GM13976 (cell line): ENCODE results near the gene LARP1.

Experiments used
- DNase-seq: peaks from one replicate; pipeline ENCODE4 v3.0.0; 2012; ENCODE audit warnings: low spot score
- in situ Hi-C: fragments of 300-500 bp; cut with MboI; formaldehyde crosslinking; loops from one replicate; pipeline ENCODE4 v1.12.0; 2022; ENCODE audit warnings: low sequenced_read_pairs, mixed read lengths, inconsistent platforms; ENCODE audit not compliant: unreplicated experiment
- TF ChIP-seq, protein P1 (sequence below): IDR thresholded peaks from 2 replicates; pipeline ENCODE4 v1.5.1; 2012; ENCODE audit warnings: borderline replicate concordance, mild to moderate bottlenecking; ENCODE audit not compliant: insufficient read depth; ENCODE audit errors: extremely low read depth, missing control alignments, control extremely low read depth

Gene LARP1

DNA sequence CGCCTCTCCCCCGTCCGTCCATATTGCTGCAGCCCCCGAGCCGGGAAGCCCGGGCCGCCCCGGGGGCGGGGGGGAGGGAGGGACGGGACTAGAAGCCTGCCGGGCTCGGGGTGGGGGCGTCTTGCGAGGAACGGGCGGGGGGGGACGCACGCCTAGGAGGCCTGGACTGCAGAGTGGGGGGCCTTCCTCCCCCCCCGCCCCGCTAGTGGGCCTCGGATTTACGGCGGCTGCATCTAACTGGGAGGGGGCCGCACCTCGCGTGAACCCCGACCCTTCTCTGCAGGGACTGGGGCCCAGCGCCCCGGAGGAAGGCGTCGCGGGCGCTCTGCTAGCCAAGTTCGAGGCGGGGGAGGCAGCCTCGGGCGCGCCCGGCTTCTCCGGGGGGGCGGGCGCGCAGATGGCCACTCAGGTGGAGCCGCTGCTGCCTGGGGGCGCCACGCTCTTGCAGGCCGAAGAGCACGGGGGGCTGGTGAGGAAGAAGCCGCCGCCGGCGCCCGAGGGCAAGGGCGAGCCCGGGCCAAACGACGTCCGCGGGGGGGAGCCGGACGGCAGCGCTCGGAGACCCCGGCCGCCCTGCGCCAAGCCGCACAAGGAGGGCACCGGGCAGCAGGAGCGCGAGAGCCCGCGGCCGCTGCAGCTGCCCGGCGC lies at the start of gene LARP1:
TSS of gene LARP1 (plus strand) at position 17 of the 648 bp plus-strand sequence. CDS start at position 398, 381 bp downstream.
- TF ChIP-seq, protein P1, sequence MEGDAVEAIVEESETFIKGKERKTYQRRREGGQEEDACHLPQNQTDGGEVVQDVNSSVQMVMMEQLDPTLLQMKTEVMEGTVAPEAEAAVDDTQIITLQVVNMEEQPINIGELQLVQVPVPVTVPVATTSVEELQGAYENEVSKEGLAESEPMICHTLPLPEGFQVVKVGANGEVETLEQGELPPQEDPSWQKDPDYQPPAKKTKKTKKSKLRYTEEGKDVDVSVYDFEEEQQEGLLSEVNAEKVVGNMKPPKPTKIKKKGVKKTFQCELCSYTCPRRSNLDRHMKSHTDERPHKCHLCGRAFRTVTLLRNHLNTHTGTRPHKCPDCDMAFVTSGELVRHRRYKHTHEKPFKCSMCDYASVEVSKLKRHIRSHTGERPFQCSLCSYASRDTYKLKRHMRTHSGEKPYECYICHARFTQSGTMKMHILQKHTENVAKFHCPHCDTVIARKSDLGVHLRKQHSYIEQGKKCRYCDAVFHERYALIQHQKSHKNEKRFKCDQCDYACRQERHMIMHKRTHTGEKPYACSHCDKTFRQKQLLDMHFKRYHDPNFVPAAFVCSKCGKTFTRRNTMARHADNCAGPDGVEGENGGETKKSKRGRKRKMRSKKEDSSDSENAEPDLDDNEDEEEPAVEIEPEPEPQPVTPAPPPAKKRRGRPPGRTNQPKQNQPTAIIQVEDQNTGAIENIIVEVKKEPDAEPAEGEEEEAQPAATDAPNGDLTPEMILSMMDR = no peak
- DNase-seq = peak; percentile 54
- in situ Hi-C loops = no loop called here

DNA sequence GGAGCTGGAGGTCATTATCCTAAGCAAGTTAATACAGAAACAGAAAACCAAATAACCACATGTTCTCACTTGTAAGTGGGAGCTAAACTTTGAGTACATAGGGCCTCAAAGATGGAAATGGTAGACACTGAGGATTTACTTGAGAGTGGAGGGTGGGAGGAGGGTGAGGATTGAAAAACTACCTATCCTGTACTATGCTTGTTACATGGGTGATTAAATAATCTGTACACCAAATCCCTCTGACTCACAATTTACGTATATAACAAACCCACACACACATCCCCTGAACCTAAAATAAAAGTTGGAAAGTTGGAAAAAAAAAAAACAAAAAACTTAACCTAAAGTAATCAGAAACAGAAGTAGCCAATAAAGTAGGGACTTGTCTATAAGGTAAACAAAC lies 48.8 kb upstream of the LARP1 start:
- TF ChIP-seq, protein P1 = no peak
- no peak for DNase-seq
- in situ Hi-C loops = no loop called here

DNA sequence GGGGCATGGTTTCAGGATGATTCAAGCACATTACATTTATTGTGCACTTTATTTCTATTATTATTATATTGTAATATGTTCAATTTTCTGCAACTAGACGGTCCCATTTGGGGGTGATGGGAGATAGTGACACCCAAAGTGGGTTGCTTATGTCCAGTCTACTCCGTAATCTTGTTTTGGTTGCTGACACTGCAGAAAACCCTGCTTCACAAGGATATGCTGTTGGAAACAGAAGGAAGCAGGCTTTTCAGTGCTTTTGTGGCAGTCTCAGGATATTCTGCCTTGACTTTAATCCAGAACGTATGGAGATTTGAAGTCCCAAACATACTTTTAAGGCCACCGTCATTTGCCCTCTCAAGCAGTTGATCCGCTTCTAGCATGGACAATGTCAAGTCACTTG lies 47.5 kb upstream of the LARP1 start:
- TF ChIP-seq, protein P1 = no peak
- in situ Hi-C loops = no loop called here
- no peak for DNase-seq

DNA sequence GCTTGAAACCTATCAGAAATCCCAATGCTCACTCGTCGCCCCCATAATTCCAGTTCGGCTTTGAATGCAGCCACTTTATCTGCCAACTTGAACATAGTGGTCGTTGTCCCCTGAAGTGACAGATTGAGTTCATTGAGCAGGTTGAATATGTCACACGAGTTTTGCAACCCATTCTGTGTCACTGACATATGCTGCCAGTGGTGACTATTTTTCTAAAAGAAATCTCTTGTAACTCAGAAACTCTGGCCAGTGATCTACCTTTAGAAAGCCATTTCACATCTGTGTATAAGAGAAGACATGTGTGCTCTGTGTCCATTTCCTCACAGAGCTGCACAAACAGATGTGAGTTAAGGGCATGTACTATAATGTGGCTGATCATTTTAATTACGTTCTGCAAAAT lies 47.0 kb upstream of the LARP1 start:
- TF ChIP-seq, protein P1 = no peak
- DNase-seq = no peak
- in situ Hi-C loops = no loop called here

DNA sequence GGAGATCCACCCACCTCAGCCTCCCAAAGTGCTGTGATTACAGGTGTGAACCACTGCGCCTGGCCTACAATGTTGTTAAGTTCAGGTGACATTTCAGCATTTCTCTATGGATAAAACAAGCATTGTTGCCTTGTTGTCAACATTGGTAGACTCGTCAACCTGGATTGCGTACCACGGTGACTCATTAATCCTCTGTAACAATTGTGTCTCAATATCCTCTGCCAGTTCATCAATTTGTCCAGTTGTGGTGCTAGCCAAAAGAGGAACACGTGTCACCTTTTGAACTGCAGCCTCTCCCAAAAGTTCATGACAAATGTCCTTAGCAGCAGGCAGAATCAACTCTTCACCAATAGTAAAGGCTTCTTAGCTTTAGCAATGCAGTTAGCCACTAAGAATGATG lies 46.3 kb upstream of the LARP1 start:
- no peak for DNase-seq
- TF ChIP-seq, protein P1 = no peak
- in situ Hi-C loops = no loop called here

DNA sequence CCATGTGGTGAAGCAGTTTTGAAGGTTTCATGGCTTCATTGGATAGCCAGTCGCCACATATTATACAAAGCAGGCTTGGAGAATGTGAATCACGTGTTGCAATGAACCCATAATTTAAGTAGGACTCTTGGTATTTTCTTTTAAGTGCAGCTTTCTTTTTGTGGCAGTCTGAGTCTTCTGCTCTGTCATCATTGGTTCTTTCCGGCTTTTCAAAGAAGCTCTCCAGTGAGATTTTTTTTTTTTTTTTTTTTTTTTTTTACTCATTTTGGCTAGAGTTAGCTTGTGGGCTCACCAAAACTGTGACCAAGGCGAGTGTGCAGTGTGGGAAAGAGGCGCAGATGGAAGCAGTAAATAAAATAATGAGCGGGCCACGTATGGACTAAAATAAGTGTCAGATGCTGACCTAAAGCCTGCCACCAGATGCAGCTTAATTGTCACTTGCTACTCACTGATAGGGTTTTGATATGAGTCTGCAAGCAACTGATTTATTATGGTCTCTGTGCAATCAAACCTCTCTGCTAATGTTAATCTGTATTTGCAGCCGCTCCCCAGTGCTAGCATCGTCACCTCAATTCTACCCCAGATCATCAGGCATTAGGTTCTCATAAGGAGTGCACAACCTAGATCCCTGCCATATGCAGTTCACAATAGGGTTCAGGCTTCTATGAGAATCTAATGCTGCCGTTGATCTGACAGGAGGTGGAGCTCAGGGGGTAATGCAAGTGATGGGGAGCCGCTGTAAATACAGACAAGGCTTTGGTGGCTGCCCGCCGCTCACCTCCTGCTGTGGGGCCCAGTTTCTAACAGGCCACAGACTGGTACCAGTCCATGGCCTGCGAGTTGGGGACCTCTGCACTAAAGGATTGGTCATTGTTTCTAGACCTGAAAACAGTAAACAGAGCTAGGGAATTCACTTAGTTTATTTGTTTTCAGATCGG lies 45.5 kb upstream of the LARP1 start:
- in situ Hi-C loops = no loop called here
- no peak for DNase-seq
- TF ChIP-seq, protein P1 = no peak
